ENCODE measurements around the gene CLDN7.

GRCh38 chr17:7214300-7215135, 47.8 kb downstream of the CLDN7 start:
- TF ChIP-seq TSHZ2 (CRISPR knock-in tag; IDR thresholded peaks at IDR 0.05), result no peak
- TF ChIP-seq POU6F1 (CRISPR knock-in tag; IDR thresholded peaks at IDR 0.05; ENCODE audit: borderline replicate concordance, low read depth), result no peak
- no peak for TF ChIP-seq SNAI2 (CRISPR knock-in tag; IDR thresholded peaks at IDR 0.05)
- no peak for TF ChIP-seq ZNF8 (CRISPR knock-in tag; IDR thresholded peaks at IDR 0.05)
- TF ChIP-seq ISL1 (CRISPR knock-in tag; IDR thresholded peaks at IDR 0.05), result no peak
- no peak for TF ChIP-seq CREB5 (CRISPR knock-in tag; IDR thresholded peaks at IDR 0.05; ENCODE audit: low read depth)
- no peak for TF ChIP-seq RARB (CRISPR knock-in tag; IDR thresholded peaks at IDR 0.05)
- TF ChIP-seq OSR1 (CRISPR knock-in tag; IDR thresholded peaks at IDR 0.05), result no peak
- no peak for TF ChIP-seq ZNF565 (CRISPR knock-in tag; conservative IDR thresholded peaks at IDR 0.05; ENCODE audit: low read depth)
- TF ChIP-seq ZFP3 (CRISPR knock-in tag; IDR thresholded peaks at IDR 0.05), result no peak
- no peak for TF ChIP-seq CSDC2 (CRISPR knock-in tag; IDR thresholded peaks at IDR 0.05)

All from SK-N-SH treated with all-trans-retinoic acid at 6 μM for 48 hours (cell line).